AG09309 (cell line): ENCODE results near the gene COL19A1.

ENCODE experiments used
- DNase-seq: peaks from one replicate; pipeline ENCODE4 v3.0.0-alpha.2; 2010; ENCODE audit warnings: low read depth
- H3K4me3 ChIP-seq: 2 replicates; pipeline ENCODE4 v1.5.1; 2011; ENCODE audit warnings: mild to moderate bottlenecking, low read depth, low read length, moderate library complexity; ENCODE audit not compliant: control insufficient read depth
- CTCF ChIP-seq: IDR thresholded peaks from 2 replicates; pipeline ENCODE4 v1.5.1; 2011; ENCODE audit warnings: mild to moderate bottlenecking, low read depth, low read length, inconsistent platforms; ENCODE audit not compliant: insufficient read depth, control insufficient read depth; ENCODE audit errors: missing control alignments

COL19A1 gene

GRCh38 chr6:70186461-70186860 is 320.1 kb downstream of the COL19A1 start:
- H3K4me3 ChIP-seq, result no peak overlapping the region

GRCh38 chr6:70188202-70188601 is 321.8 kb downstream of the COL19A1 start:
- H3K4me3 ChIP-seq, result no peak overlapping the region
- no peak for DNase-seq
- TF ChIP-seq CTCF, result no peak

More at GRCh38 chr6:70186461-70186860, 320.1 kb downstream of the COL19A1 start:
- DNase-seq, result no peak
- TF ChIP-seq CTCF, result no peak

- no peak overlapping the region for H3K4me3 ChIP-seq
- no peak for TF ChIP-seq CTCF
- no peak for DNase-seq
Observed at GRCh38 chr6:70194421-70194820, 328.1 kb downstream of the COL19A1 start.

- no peak for DNase-seq
- TF ChIP-seq CTCF, result no peak
- no peak overlapping the region for H3K4me3 ChIP-seq
Observed at GRCh38 chr6:70196531-70196930, 330.2 kb downstream of the COL19A1 start.

- DNase-seq, result no peak
- TF ChIP-seq CTCF, result no peak
Observed at GRCh38 chr6:70198785-70199184, 332.4 kb downstream of the COL19A1 start.

GRCh38 chr6:70208235-70208790 is 342.0 kb downstream of the COL19A1 start:
- no peak overlapping the region for H3K4me3 ChIP-seq

More at GRCh38 chr6:70198785-70199184, 332.4 kb downstream of the COL19A1 start:
- H3K4me3 ChIP-seq, result no peak overlapping the region

More at GRCh38 chr6:70208235-70208790, 342.0 kb downstream of the COL19A1 start:
- no peak for TF ChIP-seq CTCF
- no peak for DNase-seq
